Chondrocyte (in vitro differentiated cells): ENCODE results near the gene SEMA6B. TPM values are rescaled to one million over a fixed set of nuclear protein-coding genes. Genes with fewer than 3 reads are reported as not detected.

ENCODE experiments used
- DNase-seq: peaks from one replicate; pipeline ENCODE4 v3.0.0; 2021; ENCODE audit warnings: mixed read lengths, low spot score
- H3K27ac Mint-ChIP-seq: one replicate; pipeline ENCODE4 v1.8.0; 2021; ENCODE audit warnings: mild to moderate bottlenecking, moderate library complexity, mixed read lengths; ENCODE audit not compliant: unreplicated experiment
- H3K27me3 Mint-ChIP-seq: 2 replicates; pipeline ENCODE4 v1.8.0; 2021; ENCODE audit warnings: low read depth, mixed read lengths
- H3K36me3 Mint-ChIP-seq: 2 replicates; pipeline ENCODE4 v1.8.0; 2021; ENCODE audit warnings: low read depth, mixed read lengths
- H3K4me1 Mint-ChIP-seq: 2 replicates; pipeline ENCODE4 v1.8.0; 2021; ENCODE audit warnings: low read depth, mild to moderate bottlenecking, mixed read lengths
- H3K4me3 Mint-ChIP-seq: one replicate; pipeline ENCODE4 v1.8.0; 2021; ENCODE audit warnings: mild to moderate bottlenecking, moderate library complexity, mixed read lengths; ENCODE audit not compliant: unreplicated experiment
- H3K9me3 Mint-ChIP-seq: 2 replicates; pipeline ENCODE4 v1.8.0; 2021; ENCODE audit warnings: low read depth, mixed read lengths
- total RNA-seq: library from RNA; stranded (reverse); gene quantifications from 3 replicates; pipeline ENCODE4 v1.2.1, GENCODE V29; 2021
- TF ChIP-seq, protein P1 (sequence below): fragments of 200-600 bp; sonication (generic); IDR thresholded peaks from 2 replicates; pipeline ENCODE4 v1.5.0; 2021; ENCODE audit warnings: antibody characterized with exemption, mild to moderate bottlenecking, moderate library complexity

The SEMA6B gene
- total RNA-seq, 1 donor from 2014 or later: 4.2 TPM

DNA sequence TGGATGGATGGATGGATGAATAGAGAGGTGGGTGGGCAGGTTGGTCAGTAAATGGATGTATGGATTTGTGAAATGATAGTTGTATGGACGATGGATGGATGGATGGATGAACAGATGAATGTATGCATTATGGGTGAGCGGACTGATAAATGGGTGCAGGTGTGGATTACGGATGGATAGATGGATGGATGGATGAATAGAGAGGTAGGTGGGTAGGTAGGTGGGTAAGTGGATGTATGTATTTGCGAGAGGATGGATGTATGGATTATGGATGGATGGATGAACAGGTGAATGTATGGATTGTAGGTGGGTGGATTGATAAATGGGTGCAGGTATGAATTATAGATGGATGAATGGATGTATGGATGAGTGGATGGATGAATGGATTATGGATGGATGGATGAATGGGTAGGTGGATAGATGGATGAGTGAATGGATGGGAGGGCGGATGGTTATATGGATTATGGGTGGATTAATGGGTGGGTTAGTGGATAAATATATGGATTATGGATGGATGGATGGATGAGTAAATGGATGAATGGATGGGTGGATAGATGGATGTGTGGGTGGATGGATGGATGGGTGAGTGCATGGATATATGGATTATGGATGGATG, 42.8 kb upstream of the SEMA6B start:
- H3K36me3 Mint-ChIP-seq: no peaks in the 10 kb centered on the region
- H3K4me3 Mint-ChIP-seq: no peak overlapping the region
- TF ChIP-seq, protein P1, sequence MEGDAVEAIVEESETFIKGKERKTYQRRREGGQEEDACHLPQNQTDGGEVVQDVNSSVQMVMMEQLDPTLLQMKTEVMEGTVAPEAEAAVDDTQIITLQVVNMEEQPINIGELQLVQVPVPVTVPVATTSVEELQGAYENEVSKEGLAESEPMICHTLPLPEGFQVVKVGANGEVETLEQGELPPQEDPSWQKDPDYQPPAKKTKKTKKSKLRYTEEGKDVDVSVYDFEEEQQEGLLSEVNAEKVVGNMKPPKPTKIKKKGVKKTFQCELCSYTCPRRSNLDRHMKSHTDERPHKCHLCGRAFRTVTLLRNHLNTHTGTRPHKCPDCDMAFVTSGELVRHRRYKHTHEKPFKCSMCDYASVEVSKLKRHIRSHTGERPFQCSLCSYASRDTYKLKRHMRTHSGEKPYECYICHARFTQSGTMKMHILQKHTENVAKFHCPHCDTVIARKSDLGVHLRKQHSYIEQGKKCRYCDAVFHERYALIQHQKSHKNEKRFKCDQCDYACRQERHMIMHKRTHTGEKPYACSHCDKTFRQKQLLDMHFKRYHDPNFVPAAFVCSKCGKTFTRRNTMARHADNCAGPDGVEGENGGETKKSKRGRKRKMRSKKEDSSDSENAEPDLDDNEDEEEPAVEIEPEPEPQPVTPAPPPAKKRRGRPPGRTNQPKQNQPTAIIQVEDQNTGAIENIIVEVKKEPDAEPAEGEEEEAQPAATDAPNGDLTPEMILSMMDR: no peak
- H3K4me1 Mint-ChIP-seq: peaks cover 6% of the 10 kb centered on the region
- no peak overlapping the region for H3K27ac Mint-ChIP-seq
- no peaks in the 10 kb centered on the region for H3K9me3 Mint-ChIP-seq
- H3K27me3 Mint-ChIP-seq: peaks cover 22% of the 10 kb centered on the region
- DNase-seq: no peak

DNA sequence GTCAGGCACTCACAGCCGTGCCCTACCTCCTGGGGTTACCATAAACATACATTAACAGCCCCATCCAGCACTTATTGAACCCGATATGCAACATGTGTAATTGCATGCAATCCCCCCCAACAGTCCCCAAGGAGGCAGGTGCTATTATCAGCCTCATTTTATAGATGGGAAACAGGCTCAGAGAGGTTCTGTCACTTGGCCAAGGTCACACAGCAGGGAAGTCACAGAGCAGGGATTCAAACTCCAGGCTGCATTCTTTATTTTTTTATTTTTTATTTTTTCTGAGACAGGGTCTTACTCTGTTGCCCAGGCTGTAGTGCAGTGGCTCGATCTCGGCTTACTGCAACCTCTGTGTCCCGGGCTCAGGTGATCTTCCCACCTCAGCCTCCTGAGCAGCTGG, 41.4 kb upstream of the SEMA6B start:
- Mint-ChIP-seq H3K4me1 (peaks cover 8% of the 10 kb centered on the region), H3K9me3 (no peaks in the 10 kb centered on the region), H3K27ac (no peak overlapping the region), H3K36me3 (no peaks in the 10 kb centered on the region), H3K4me3 (no peak overlapping the region), H3K27me3 (peaks cover 25% of the 10 kb centered on the region)
- DNase-seq: no peak
- TF ChIP-seq, protein P1: no peak

DNA sequence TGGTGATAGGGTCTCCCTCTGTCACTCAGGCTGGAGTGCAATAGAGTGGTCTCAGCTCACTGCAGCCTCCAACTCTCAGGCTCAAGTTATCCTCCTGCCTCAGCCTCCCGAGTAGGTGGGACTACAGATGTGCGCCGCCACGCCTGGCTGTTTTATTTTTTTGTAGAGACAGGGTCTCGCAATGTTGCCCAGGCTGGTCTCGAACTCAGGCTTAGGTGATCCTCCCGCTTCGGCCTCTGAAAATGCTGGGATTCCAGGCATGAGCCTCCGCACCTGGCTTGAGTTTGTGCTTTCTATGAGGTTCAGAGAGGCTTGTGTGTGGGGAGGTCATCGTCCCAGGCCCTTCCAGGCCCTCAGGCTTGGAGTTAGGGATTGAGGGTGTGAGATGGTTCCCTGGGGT, 40.6 kb upstream of the SEMA6B start:
- TF ChIP-seq, protein P1: no peak
- H3K27ac Mint-ChIP-seq: no peak overlapping the region
- DNase-seq: no peak
- no peaks in the 10 kb centered on the region for H3K9me3 Mint-ChIP-seq
- no peak overlapping the region for H3K4me3 Mint-ChIP-seq
- no peaks in the 10 kb centered on the region for H3K36me3 Mint-ChIP-seq
- peaks cover 25% of the 10 kb centered on the region for H3K27me3 Mint-ChIP-seq
- H3K4me1 Mint-ChIP-seq: peaks cover 8% of the 10 kb centered on the region

DNA sequence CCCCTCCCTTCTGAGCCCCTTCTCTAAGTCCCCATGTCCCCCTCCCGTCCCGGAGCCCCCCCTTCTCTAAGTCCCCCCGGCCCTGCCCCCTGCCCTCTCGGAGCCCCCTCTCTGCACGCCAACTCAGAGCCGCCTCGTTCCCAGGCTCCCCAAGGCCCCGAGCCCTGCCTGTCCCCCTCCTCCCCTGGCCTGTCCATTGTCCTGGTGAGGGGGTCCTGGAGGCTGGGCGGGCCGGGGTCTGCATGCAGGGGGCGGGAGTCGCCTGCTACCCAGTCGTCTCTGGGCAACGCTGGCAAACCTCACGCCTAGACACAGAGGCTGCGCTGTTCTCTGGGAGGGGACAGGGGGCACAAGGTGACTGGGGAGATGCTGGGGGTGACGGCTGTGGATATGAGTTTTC, 39.2 kb upstream of the SEMA6B start:
- Mint-ChIP-seq H3K4me1 (peaks cover 8% of the 10 kb centered on the region), H3K27me3 (peaks cover 31% of the 10 kb centered on the region), H3K4me3 (no peak overlapping the region), H3K36me3 (no peaks in the 10 kb centered on the region), H3K27ac (no peak overlapping the region), H3K9me3 (no peaks in the 10 kb centered on the region)
- DNase-seq: no peak
- TF ChIP-seq, protein P1: no peak

DNA sequence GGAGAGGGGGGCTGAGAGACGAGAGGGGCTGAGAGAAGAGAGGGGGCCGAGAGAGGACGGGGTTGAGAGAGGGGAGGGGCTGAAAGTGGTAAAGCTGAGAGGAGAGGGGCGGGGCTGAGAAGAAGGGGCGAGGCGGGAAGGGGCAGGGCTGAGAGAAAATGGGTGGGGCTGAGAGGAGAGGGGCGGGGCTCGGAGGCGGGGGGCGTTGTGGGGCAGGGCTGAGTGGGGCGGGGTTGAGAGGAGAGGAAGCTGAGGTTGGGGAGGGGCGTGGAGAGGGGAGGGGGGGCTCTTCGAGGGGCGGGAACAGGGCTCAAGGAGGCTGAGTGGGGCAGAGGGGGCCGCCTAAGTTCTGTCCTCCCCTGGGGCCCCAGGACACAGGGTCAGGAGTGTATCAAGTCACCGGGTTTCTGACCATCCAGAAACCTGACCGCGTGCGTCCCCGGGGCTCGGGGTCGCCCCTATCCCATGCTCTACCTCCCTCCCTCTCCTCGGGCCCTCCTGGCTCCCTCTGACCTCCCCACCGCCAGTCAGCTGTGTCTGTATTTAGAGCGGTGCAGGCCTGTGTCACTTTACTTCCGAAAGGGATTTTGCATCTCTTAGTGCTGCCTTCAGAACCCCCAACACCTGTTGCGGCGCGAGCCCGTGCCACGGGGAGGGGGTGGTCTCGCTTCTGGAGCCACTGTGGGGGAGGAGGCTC, 38.6 kb upstream of the SEMA6B start:
- Mint-ChIP-seq H3K4me1 (peaks cover 8% of the 10 kb centered on the region), H3K27me3 (peaks cover 31% of the 10 kb centered on the region), H3K9me3 (no peaks in the 10 kb centered on the region), H3K27ac (no peak overlapping the region), H3K36me3 (no peaks in the 10 kb centered on the region), H3K4me3 (no peak overlapping the region)
- DNase-seq: no peak
- TF ChIP-seq, protein P1: no peak
